Measurements from ENCODE around the gene DOCK7. TPM values are rescaled to one million over a fixed set of nuclear protein-coding genes. Genes with fewer than 3 reads are reported as not detected.

DOCK7 gene
- total and polyA plus RNA-seq, 12 donors, result 3.5 to 17.1 (median 11.2) TPM

- ATAC-seq (no peak), DNase-seq (no peak)
- Histone ChIP-seq H3K27me3 (no peaks in the 10 kb centered on the region), H3K27ac (no peak overlapping the region), H3K9me3 (peaks cover 0 to 19% (median 0%) of the 10 kb centered on the region in 11 donors), H3K4me3 (no peak overlapping the region), H3K4me1 (peaks cover 0 to 6% (median 0%) of the 10 kb centered on the region in 9 donors), H3K36me3 (peaks cover 0 to 18% (median 7%) of the 10 kb centered on the region in 9 donors)
- no peak for TF ChIP-seq CTCF (IDR thresholded peaks at IDR 0.05)
- intact Hi-C loops (cut with DNase I), result no loop called here
- WGBS, 2 donors, result 90 to 99% methylated on average over 2 of the region's 2 CpGs
These were observed 171.6 kb downstream of the DOCK7 start for GRCh38 chr1:62516600-62516999.

- no peak overlapping the region for H3K27ac ChIP-seq
- intact Hi-C loops (cut with DNase I), result loop anchor here in 1 of 10 donors (5.0 kb wide), 1 partner anchor 222 kb away; no protein-coding TSS in a partner anchor
- no peaks in the 10 kb centered on the region for H3K27me3 ChIP-seq
- no peak for ATAC-seq
- DNase-seq, result no peak
- H3K4me3 ChIP-seq, result no peak overlapping the region
- H3K4me1 ChIP-seq, result peaks cover 0 to 6% (median 0%) of the 10 kb centered on the region in 9 donors
- TF ChIP-seq CTCF (IDR thresholded peaks at IDR 0.05), result no peak
- H3K36me3 ChIP-seq, result peaks cover 0 to 25% (median 7%) of the 10 kb centered on the region in 9 donors
- H3K9me3 ChIP-seq, result peaks cover 0 to 19% (median 0%) of the 10 kb centered on the region in 11 donors
- WGBS, 2 donors, result 91% methylated on average over 3 of the region's 3 CpGs
These were observed 173.3 kb downstream of the DOCK7 start for GRCh38 chr1:62514746-62515423.

- H3K27me3 ChIP-seq, result no peaks in the 10 kb centered on the region
- intact Hi-C loops (cut with DNase I), result loop anchor here in 1 of 10 donors (5.0 kb wide), 1 partner anchor 224 kb away; no protein-coding TSS in a partner anchor
- WGBS, 2 donors, result 75 to 88% methylated on average over 4 of the region's 4 CpGs
- ATAC-seq, result no peak
- TF ChIP-seq CTCF (IDR thresholded peaks at IDR 0.05), result no peak
- no peak for DNase-seq
- no peak overlapping the region for H3K27ac ChIP-seq
- H3K9me3 ChIP-seq, result no peaks in the 10 kb centered on the region
- H3K36me3 ChIP-seq, result peaks cover 0 to 31% (median 4%) of the 10 kb centered on the region in 9 donors
- H3K4me1 ChIP-seq, result peaks cover 0 to 6% (median 0%) of the 10 kb centered on the region in 9 donors
- H3K4me3 ChIP-seq, result no peak overlapping the region
These were observed 175.2 kb downstream of the DOCK7 start for GRCh38 chr1:62513013-62513412.

GRCh38 chr1:62509028-62509427 is 179.2 kb downstream of the DOCK7 start:
- H3K4me3 ChIP-seq, result no peak overlapping the region
- no peaks in the 10 kb centered on the region for H3K4me1 ChIP-seq
- H3K9me3 ChIP-seq, result no peaks in the 10 kb centered on the region
- ATAC-seq (no peak), DNase-seq (no peak)
- no peak for TF ChIP-seq CTCF (IDR thresholded peaks at IDR 0.05)
- 97 to 100% methylated on average over 1 of the region's 1 CpG for WGBS, 2 donors
- H3K36me3 ChIP-seq, result peaks cover 0 to 59% (median 0%) of the 10 kb centered on the region in 9 donors
- intact Hi-C loops (cut with DNase I), result loop anchor here in 9 of 10 donors (2.0 to 5.0 kb wide), 2 partner anchors 238 kb away; no protein-coding TSS in a partner anchor
- H3K27ac ChIP-seq, result no peak overlapping the region
- no peaks in the 10 kb centered on the region for H3K27me3 ChIP-seq

Measured in heart right ventricle (tissue), 16 donors.